Measurements from ENCODE around the gene SRP9.
A peak's percentile ranks its signal among the peaks of the same experiment; 100 is the strongest.

The SRP9 gene

GRCh38 chr1:225765982-225766674, 11.5 kb upstream of the SRP9 start:
- no peak for TF ChIP-seq TAF1 (IDR thresholded peaks at IDR 0.05; ENCODE audit: low read depth, low read length)
- TF ChIP-seq POU2F2 (IDR thresholded peaks at IDR 0.05; ENCODE audit: low read depth, low read length): no peak
- TF ChIP-seq POLR2AphosphoS5 (IDR thresholded peaks at IDR 0.05; ENCODE audit: low read depth, low read length): no peak
- TF ChIP-seq PAX5 (IDR thresholded peaks at IDR 0.05; ENCODE audit: insufficient read depth, low read length, severe bottlenecking): no peak
- TF ChIP-seq SPI1 (IDR thresholded peaks at IDR 0.05; ENCODE audit: low read depth, low read length): no peak
- TF ChIP-seq POLR2A (IDR thresholded peaks at IDR 0.05; ENCODE audit: low read depth, low read length): no peak
- no peak for DNase-seq (ENCODE audit: insufficient read length, low spot score)

GRCh38 chr1:225766967-225767633, 10.5 kb upstream of the SRP9 start:
- TF ChIP-seq POU2F2 (IDR thresholded peaks at IDR 0.05; ENCODE audit: low read depth, low read length): no peak
- TF ChIP-seq POLR2A (IDR thresholded peaks at IDR 0.05; ENCODE audit: low read depth, low read length): no peak
- TF ChIP-seq TAF1 (IDR thresholded peaks at IDR 0.05; ENCODE audit: low read depth, low read length): no peak
- no peak for TF ChIP-seq POLR2AphosphoS5 (IDR thresholded peaks at IDR 0.05; ENCODE audit: low read depth, low read length)
- no peak for TF ChIP-seq PAX5 (IDR thresholded peaks at IDR 0.05; ENCODE audit: insufficient read depth, low read length, severe bottlenecking)
- no peak for TF ChIP-seq SPI1 (IDR thresholded peaks at IDR 0.05; ENCODE audit: low read depth, low read length)
- FAIRE-seq (no peak), DNase-seq (ENCODE audit: insufficient read length, low spot score) (no peak)

More at GRCh38 chr1:225765982-225766674, 11.5 kb upstream of the SRP9 start:
- FAIRE-seq: no peak

- TF ChIP-seq POLR2A (IDR thresholded peaks at IDR 0.05; ENCODE audit: low read depth, low read length) (no peak), TAF1 (IDR thresholded peaks at IDR 0.05; ENCODE audit: low read depth, low read length) (no peak), POU2F2 (IDR thresholded peaks at IDR 0.05; ENCODE audit: low read depth, low read length) (no peak), PAX5 (IDR thresholded peaks at IDR 0.05; ENCODE audit: insufficient read depth, low read length, severe bottlenecking) (no peak), SPI1 (IDR thresholded peaks at IDR 0.05; ENCODE audit: low read depth, low read length) (no peak), POLR2AphosphoS5 (IDR thresholded peaks at IDR 0.05; ENCODE audit: low read depth, low read length) (no peak)
- no peak for FAIRE-seq
- no peak for DNase-seq (ENCODE audit: insufficient read length, low spot score)
Observed at GRCh38 chr1:225767634-225768540, 9.7 kb upstream of the SRP9 start.

GRCh38 chr1:225768662-225769426, 8.8 kb upstream of the SRP9 start:
- TF ChIP-seq TAF1 (IDR thresholded peaks at IDR 0.05; ENCODE audit: low read depth, low read length): no peak
- no peak for TF ChIP-seq SPI1 (IDR thresholded peaks at IDR 0.05; ENCODE audit: low read depth, low read length)
- TF ChIP-seq PAX5 (IDR thresholded peaks at IDR 0.05; ENCODE audit: insufficient read depth, low read length, severe bottlenecking): no peak
- TF ChIP-seq POLR2AphosphoS5 (IDR thresholded peaks at IDR 0.05; ENCODE audit: low read depth, low read length): no peak
- TF ChIP-seq POU2F2 (IDR thresholded peaks at IDR 0.05; ENCODE audit: low read depth, low read length): no peak
- no peak for TF ChIP-seq POLR2A (IDR thresholded peaks at IDR 0.05; ENCODE audit: low read depth, low read length)
- DNase-seq (ENCODE audit: insufficient read length, low spot score) (no peak), FAIRE-seq (no peak)

- DNase-seq (ENCODE audit: insufficient read length, low spot score) (no peak), FAIRE-seq (no peak)
- TF ChIP-seq SPI1 (IDR thresholded peaks at IDR 0.05; ENCODE audit: low read depth, low read length) (no peak), PAX5 (IDR thresholded peaks at IDR 0.05; ENCODE audit: insufficient read depth, low read length, severe bottlenecking) (no peak), POU2F2 (IDR thresholded peaks at IDR 0.05; ENCODE audit: low read depth, low read length) (no peak), TAF1 (IDR thresholded peaks at IDR 0.05; ENCODE audit: low read depth, low read length) (no peak), POLR2A (IDR thresholded peaks at IDR 0.05; ENCODE audit: low read depth, low read length) (no peak), POLR2AphosphoS5 (IDR thresholded peaks at IDR 0.05; ENCODE audit: low read depth, low read length) (no peak)
Observed at GRCh38 chr1:225769687-225770086, 7.9 kb upstream of the SRP9 start.

GRCh38 chr1:225770561-225771248, 6.9 kb upstream of the SRP9 start:
- no peak for FAIRE-seq
- no peak for DNase-seq (ENCODE audit: insufficient read length, low spot score)
- no peak for TF ChIP-seq POLR2A (IDR thresholded peaks at IDR 0.05; ENCODE audit: low read depth, low read length)
- TF ChIP-seq TAF1 (IDR thresholded peaks at IDR 0.05; ENCODE audit: low read depth, low read length): no peak
- TF ChIP-seq POLR2AphosphoS5 (IDR thresholded peaks at IDR 0.05; ENCODE audit: low read depth, low read length): no peak
- TF ChIP-seq PAX5 (IDR thresholded peaks at IDR 0.05; ENCODE audit: insufficient read depth, low read length, severe bottlenecking): no peak
- no peak for TF ChIP-seq POU2F2 (IDR thresholded peaks at IDR 0.05; ENCODE audit: low read depth, low read length)
- TF ChIP-seq SPI1 (IDR thresholded peaks at IDR 0.05; ENCODE audit: low read depth, low read length): no peak

GRCh38 chr1:225771661-225772322, 5.8 kb upstream of the SRP9 start:
- DNase-seq (ENCODE audit: insufficient read length, low spot score) (no peak), FAIRE-seq (no peak)
- TF ChIP-seq SPI1 (IDR thresholded peaks at IDR 0.05; ENCODE audit: low read depth, low read length): no peak

GRCh38 chr1:225772323-225772768, 5.3 kb upstream of the SRP9 start:
- FAIRE-seq (peak; percentile 61), DNase-seq (ENCODE audit: insufficient read length, low spot score) (no peak)
- TF ChIP-seq PAX5 (IDR thresholded peaks at IDR 0.05; ENCODE audit: insufficient read depth, low read length, severe bottlenecking) (no peak), POLR2A (IDR thresholded peaks at IDR 0.05; ENCODE audit: low read depth, low read length) (no peak), TAF1 (IDR thresholded peaks at IDR 0.05; ENCODE audit: low read depth, low read length) (no peak), POLR2AphosphoS5 (IDR thresholded peaks at IDR 0.05; ENCODE audit: low read depth, low read length) (no peak), SPI1 (IDR thresholded peaks at IDR 0.05; ENCODE audit: low read depth, low read length) (no peak), POU2F2 (IDR thresholded peaks at IDR 0.05; ENCODE audit: low read depth, low read length) (no peak)

Measured in GM12891 (cell line).